Uterus (tissue), 2 donors: ENCODE results near the gene TIAM1.

Experiments
- POLR2A ChIP-seq, 2 donors: fragments of 450-650 bp; IDR thresholded peaks; one replicate each; pipeline ENCODE4 v1.6.1; 2016; ENCODE audit warnings: antibody characterized with exemption in 2 of 2, mild to moderate bottlenecking in 1 of 2, moderate library complexity in 1 of 2
- TF ChIP-seq, protein P1 (sequence below), 4 experiments: fragments of 200-600 bp in 2 of 4; fragments of 450-650 bp in 2 of 4; sonication (generic) in 2 of 4; IDR thresholded peaks; one replicate each; pipeline ENCODE4 v1.5.1; 2016 to 2019; ENCODE audit warnings: antibody characterized with exemption in 4 of 4, mild to moderate bottlenecking in 2 of 4, moderate library complexity in 1 of 4

DNA sequence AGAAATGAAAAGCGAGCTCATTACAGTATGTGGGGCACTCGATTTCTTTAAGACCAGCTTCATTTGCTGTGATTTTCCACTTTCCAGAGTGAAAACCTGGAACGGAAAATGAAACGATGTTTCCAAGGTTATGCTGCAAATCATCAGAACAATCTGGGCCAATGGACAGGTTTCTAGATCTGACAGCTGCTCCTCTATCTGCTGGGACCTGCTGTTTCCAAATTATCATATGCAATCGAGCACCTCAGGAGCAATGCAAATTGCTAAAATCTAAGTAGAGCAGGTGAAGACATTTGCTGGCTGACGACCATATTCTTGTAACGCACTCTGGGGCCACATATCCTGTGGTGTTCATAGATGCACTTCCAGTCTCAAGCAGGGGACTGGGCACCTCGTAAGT is 39.7 kb upstream of the TIAM1 start:
- TF ChIP-seq, protein P1, sequence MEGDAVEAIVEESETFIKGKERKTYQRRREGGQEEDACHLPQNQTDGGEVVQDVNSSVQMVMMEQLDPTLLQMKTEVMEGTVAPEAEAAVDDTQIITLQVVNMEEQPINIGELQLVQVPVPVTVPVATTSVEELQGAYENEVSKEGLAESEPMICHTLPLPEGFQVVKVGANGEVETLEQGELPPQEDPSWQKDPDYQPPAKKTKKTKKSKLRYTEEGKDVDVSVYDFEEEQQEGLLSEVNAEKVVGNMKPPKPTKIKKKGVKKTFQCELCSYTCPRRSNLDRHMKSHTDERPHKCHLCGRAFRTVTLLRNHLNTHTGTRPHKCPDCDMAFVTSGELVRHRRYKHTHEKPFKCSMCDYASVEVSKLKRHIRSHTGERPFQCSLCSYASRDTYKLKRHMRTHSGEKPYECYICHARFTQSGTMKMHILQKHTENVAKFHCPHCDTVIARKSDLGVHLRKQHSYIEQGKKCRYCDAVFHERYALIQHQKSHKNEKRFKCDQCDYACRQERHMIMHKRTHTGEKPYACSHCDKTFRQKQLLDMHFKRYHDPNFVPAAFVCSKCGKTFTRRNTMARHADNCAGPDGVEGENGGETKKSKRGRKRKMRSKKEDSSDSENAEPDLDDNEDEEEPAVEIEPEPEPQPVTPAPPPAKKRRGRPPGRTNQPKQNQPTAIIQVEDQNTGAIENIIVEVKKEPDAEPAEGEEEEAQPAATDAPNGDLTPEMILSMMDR (IDR thresholded peaks at IDR 0.05): no peak
- TF ChIP-seq POLR2A (IDR thresholded peaks at IDR 0.05): no peak
